Measurements from ENCODE around the gene ZFP2.

GRCh38 chr5:178854284-178854683, 41.4 kb upstream of the ZFP2 start:
- TF ChIP-seq POLR2AphosphoS5 (IDR thresholded peaks at IDR 0.05; ENCODE audit: low read depth) (no peak), CREB1 (CRISPR knock-in tag; IDR thresholded peaks at IDR 0.05; ENCODE audit: low read depth) (no peak), ZNF331 (CRISPR knock-in tag; IDR thresholded peaks at IDR 0.05; ENCODE audit: low read depth) (no peak), EZH2 (IDR thresholded peaks at IDR 0.05; ENCODE audit: low read depth, unreplicated experiment) (no peak), JUNB (IDR thresholded peaks at IDR 0.05; ENCODE audit: unreplicated experiment) (no peak), ETS1 (IDR thresholded peaks at IDR 0.05) (no peak), ZNF114 (CRISPR knock-in tag; IDR thresholded peaks at IDR 0.05) (no peak)
- TF ChIP-seq, protein P1, sequence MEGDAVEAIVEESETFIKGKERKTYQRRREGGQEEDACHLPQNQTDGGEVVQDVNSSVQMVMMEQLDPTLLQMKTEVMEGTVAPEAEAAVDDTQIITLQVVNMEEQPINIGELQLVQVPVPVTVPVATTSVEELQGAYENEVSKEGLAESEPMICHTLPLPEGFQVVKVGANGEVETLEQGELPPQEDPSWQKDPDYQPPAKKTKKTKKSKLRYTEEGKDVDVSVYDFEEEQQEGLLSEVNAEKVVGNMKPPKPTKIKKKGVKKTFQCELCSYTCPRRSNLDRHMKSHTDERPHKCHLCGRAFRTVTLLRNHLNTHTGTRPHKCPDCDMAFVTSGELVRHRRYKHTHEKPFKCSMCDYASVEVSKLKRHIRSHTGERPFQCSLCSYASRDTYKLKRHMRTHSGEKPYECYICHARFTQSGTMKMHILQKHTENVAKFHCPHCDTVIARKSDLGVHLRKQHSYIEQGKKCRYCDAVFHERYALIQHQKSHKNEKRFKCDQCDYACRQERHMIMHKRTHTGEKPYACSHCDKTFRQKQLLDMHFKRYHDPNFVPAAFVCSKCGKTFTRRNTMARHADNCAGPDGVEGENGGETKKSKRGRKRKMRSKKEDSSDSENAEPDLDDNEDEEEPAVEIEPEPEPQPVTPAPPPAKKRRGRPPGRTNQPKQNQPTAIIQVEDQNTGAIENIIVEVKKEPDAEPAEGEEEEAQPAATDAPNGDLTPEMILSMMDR (conservative IDR thresholded peaks at IDR 0.05; ENCODE audit: low read depth in 2 of 2) = no peak
- TF ChIP-seq, protein P2, sequence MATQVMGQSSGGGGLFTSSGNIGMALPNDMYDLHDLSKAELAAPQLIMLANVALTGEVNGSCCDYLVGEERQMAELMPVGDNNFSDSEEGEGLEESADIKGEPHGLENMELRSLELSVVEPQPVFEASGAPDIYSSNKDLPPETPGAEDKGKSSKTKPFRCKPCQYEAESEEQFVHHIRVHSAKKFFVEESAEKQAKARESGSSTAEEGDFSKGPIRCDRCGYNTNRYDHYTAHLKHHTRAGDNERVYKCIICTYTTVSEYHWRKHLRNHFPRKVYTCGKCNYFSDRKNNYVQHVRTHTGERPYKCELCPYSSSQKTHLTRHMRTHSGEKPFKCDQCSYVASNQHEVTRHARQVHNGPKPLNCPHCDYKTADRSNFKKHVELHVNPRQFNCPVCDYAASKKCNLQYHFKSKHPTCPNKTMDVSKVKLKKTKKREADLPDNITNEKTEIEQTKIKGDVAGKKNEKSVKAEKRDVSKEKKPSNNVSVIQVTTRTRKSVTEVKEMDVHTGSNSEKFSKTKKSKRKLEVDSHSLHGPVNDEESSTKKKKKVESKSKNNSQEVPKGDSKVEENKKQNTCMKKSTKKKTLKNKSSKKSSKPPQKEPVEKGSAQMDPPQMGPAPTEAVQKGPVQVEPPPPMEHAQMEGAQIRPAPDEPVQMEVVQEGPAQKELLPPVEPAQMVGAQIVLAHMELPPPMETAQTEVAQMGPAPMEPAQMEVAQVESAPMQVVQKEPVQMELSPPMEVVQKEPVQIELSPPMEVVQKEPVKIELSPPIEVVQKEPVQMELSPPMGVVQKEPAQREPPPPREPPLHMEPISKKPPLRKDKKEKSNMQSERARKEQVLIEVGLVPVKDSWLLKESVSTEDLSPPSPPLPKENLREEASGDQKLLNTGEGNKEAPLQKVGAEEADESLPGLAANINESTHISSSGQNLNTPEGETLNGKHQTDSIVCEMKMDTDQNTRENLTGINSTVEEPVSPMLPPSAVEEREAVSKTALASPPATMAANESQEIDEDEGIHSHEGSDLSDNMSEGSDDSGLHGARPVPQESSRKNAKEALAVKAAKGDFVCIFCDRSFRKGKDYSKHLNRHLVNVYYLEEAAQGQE (IDR thresholded peaks at IDR 0.05; ENCODE audit: unreplicated experiment) = no peak

Measured in GM23338 (cell line).